Measurements from ENCODE around the gene TMEM150C. TPM values are rescaled to one million over a fixed set of nuclear protein-coding genes. Genes with fewer than 3 reads are reported as not detected.

Gene TMEM150C
- total RNA-seq, 2 experiments from 2014 or later, result not detected

GRCh38 chr4:82578935-82579334 is 17.1 kb upstream of the TMEM150C start:
- no peak for DNase-seq
- Histone ChIP-seq H3K4me1 (ENCODE audit: insufficient read depth, low read length) (no peaks in the 10 kb centered on the region), H3K4me3 (ENCODE audit: low read length) (no peak overlapping the region), H3K27ac (ENCODE audit: low read depth in 1 of 2, low read length in 2 of 2) (no peak overlapping the region), H3K9me3 (ENCODE audit: control insufficient read depth in 1 of 2, insufficient read depth in 1 of 2, low read length in 2 of 2) (no peaks in the 10 kb centered on the region), H3K27me3 (ENCODE audit: control insufficient read depth in 1 of 2, insufficient read depth in 2 of 2, low read length in 2 of 2) (no peaks in the 10 kb centered on the region), H3K36me3 (ENCODE audit: insufficient read depth, low read length) (no peaks in the 10 kb centered on the region)
- intact Hi-C loops (cut with DNase I, micrococcal nuclease), result no loop called here
- no peak for ATAC-seq (ENCODE audit: poor library complexity)
- H3K4me3 Mint-ChIP-seq, result no peak overlapping the region
- ChIA-PET POLR2A (no interaction called here), CTCF (no interaction called here)
- no peaks in the 10 kb centered on the region for H3K4me1 Mint-ChIP-seq (ENCODE audit: low read depth)
- no peaks in the 10 kb centered on the region for H3K36me3 Mint-ChIP-seq (ENCODE audit: low read depth)
- no peak overlapping the region for H3K27ac Mint-ChIP-seq
- no peaks in the 10 kb centered on the region for H3K9me3 Mint-ChIP-seq
- peaks cover 4% of the 10 kb centered on the region for H3K27me3 Mint-ChIP-seq
- TF ChIP-seq CTCF (IDR thresholded peaks at IDR 0.05), result no peak

- no peaks in the 10 kb centered on the region for H3K36me3 Mint-ChIP-seq (ENCODE audit: low read depth)
- H3K27ac ChIP-seq (ENCODE audit: low read depth in 1 of 2, low read length in 2 of 2), result no peak overlapping the region
- CTCF ChIA-PET, result no interaction called here
Measured at GRCh38 chr4:82577451-82577850, 15.7 kb upstream of the TMEM150C start.

GRCh38 chr4:82569727-82570126 is 7.9 kb upstream of the TMEM150C start:
- no peak overlapping the region for H3K4me3 ChIP-seq (ENCODE audit: low read length)
- no peak overlapping the region for H3K4me3 Mint-ChIP-seq
- no peak for DNase-seq
- H3K27ac Mint-ChIP-seq, result no peak overlapping the region
- TF ChIP-seq CTCF (IDR thresholded peaks at IDR 0.05), result no peak
- intact Hi-C loops (cut with DNase I, micrococcal nuclease), result no loop called here
- H3K27me3 ChIP-seq (ENCODE audit: control insufficient read depth in 1 of 2, insufficient read depth in 2 of 2, low read length in 2 of 2), result peaks cover 0 to 9% of the 10 kb centered on the region in 2 experiments
- no peaks in the 10 kb centered on the region for H3K9me3 Mint-ChIP-seq
- H3K27me3 Mint-ChIP-seq, result peaks cover 31% of the 10 kb centered on the region
- POLR2A ChIA-PET, result no interaction called here
- no peak for ATAC-seq (ENCODE audit: poor library complexity)
- H3K4me1 ChIP-seq (ENCODE audit: insufficient read depth, low read length), result no peaks in the 10 kb centered on the region
- no peaks in the 10 kb centered on the region for H3K36me3 Mint-ChIP-seq (ENCODE audit: low read depth)
- peaks cover 0 to 4% of the 10 kb centered on the region in 2 experiments for H3K9me3 ChIP-seq (ENCODE audit: control insufficient read depth in 1 of 2, insufficient read depth in 1 of 2, low read length in 2 of 2)
- H3K36me3 ChIP-seq (ENCODE audit: insufficient read depth, low read length), result no peaks in the 10 kb centered on the region
- H3K4me1 Mint-ChIP-seq (ENCODE audit: low read depth), result no peaks in the 10 kb centered on the region
- H3K27ac ChIP-seq (ENCODE audit: low read depth in 1 of 2, low read length in 2 of 2), result no peak overlapping the region
- CTCF ChIA-PET, result no interaction called here

More at GRCh38 chr4:82577451-82577850, 15.7 kb upstream of the TMEM150C start:
- POLR2A ChIA-PET, result no interaction called here
- intact Hi-C loops (cut with DNase I, micrococcal nuclease), result no loop called here
- no peaks in the 10 kb centered on the region for H3K27me3 ChIP-seq (ENCODE audit: control insufficient read depth in 1 of 2, insufficient read depth in 2 of 2, low read length in 2 of 2)
- no peak overlapping the region for H3K27ac Mint-ChIP-seq
- peaks cover 4% of the 10 kb centered on the region for H3K27me3 Mint-ChIP-seq
- no peak for TF ChIP-seq CTCF (IDR thresholded peaks at IDR 0.05)
- H3K4me3 ChIP-seq (ENCODE audit: low read length), result no peak overlapping the region
- no peak overlapping the region for H3K4me3 Mint-ChIP-seq
- no peaks in the 10 kb centered on the region for H3K9me3 ChIP-seq (ENCODE audit: control insufficient read depth in 1 of 2, insufficient read depth in 1 of 2, low read length in 2 of 2)
- no peaks in the 10 kb centered on the region for H3K36me3 ChIP-seq (ENCODE audit: insufficient read depth, low read length)
- ATAC-seq (ENCODE audit: poor library complexity) (no peak), DNase-seq (no peak)
- no peaks in the 10 kb centered on the region for H3K9me3 Mint-ChIP-seq
- H3K4me1 Mint-ChIP-seq (ENCODE audit: low read depth), result no peaks in the 10 kb centered on the region
- no peaks in the 10 kb centered on the region for H3K4me1 ChIP-seq (ENCODE audit: insufficient read depth, low read length)

Data from CD4-positive, alpha-beta T cell (primary cell).